Esophagus squamous epithelium (tissue), 4 donors: ENCODE measurements around the gene COL15A1.

Experiments used
- CTCF ChIP-seq, 6 experiments: fragments of 450-650 bp in 4 of 6; fragments of 200-600 bp in 2 of 6; sonication (generic) in 2 of 6; IDR thresholded peaks; one replicate each; pipeline ENCODE4 v1.5.1; 2016 to 2019; ENCODE audit warnings: antibody characterized with exemption in 6 of 6, mild to moderate bottlenecking in 4 of 6, moderate library complexity in 4 of 6
- POLR2A ChIP-seq, 4 donors: fragments of 450-650 bp; IDR thresholded peaks; one replicate each; pipeline ENCODE4 v1.6.1; 2017; ENCODE audit warnings: antibody characterized with exemption in 4 of 4, mild to moderate bottlenecking in 4 of 4, moderate library complexity in 3 of 4

GRCh38 chr9:99039505-99040182, 95.9 kb downstream of the COL15A1 start:
- TF ChIP-seq CTCF (IDR thresholded peaks at IDR 0.05) (no peak), POLR2A (IDR thresholded peaks at IDR 0.05) (no peak)
